SK-N-SH treated with all-trans-retinoic acid at 6 μM for 48 hours (cell line): ENCODE results near the gene DHX58.

Experiments
- ATAC-seq: fragments of 200-7000 bp; cut with Tn5 transposase; 3 replicates; pipeline ENCODE4 v1.9.1; 2020; ENCODE audit warnings: mild to moderate bottlenecking, moderate library complexity
- ARNTL ChIP-seq: fragments of 450-650 bp; formaldehyde crosslinking; IDR thresholded peaks from 2 replicates; pipeline ENCODE4 v1.5.0; 2020; ENCODE audit warnings: low read depth, mild to moderate bottlenecking, moderate library complexity, borderline replicate concordance
- BACH2 ChIP-seq: fragments of 250-450 bp; sonication (Bioruptor Pico); IDR thresholded peaks from 2 replicates; pipeline ENCODE4 v1.9.0; 2021; ENCODE audit warnings: mild to moderate bottlenecking, borderline replicate concordance
- CSDC2 ChIP-seq: fragments of 250-450 bp; sonication (Bioruptor Pico); IDR thresholded peaks from 2 replicates; pipeline ENCODE4 v1.5.0; 2020; ENCODE audit warnings: mild to moderate bottlenecking, moderate library complexity
- ESRRG ChIP-seq: fragments of 250-450 bp; sonication (Bioruptor Pico); IDR thresholded peaks from 2 replicates; pipeline ENCODE4 v1.6.1; 2021; ENCODE audit warnings: mild to moderate bottlenecking
- GLIS3 ChIP-seq: fragments of 250-450 bp; sonication (Bioruptor Pico); IDR thresholded peaks from 2 replicates; pipeline ENCODE4 v1.5.0; 2020; ENCODE audit warnings: mild to moderate bottlenecking, moderate library complexity
- ISL1 ChIP-seq: fragments of 250-450 bp; sonication (Bioruptor Pico); IDR thresholded peaks from 2 replicates; pipeline ENCODE4 v2.1.2; 2022; ENCODE audit warnings: mild to moderate bottlenecking, moderate library complexity
- OSR1 ChIP-seq: fragments of 250-450 bp; sonication (Bioruptor Pico); IDR thresholded peaks from 2 replicates; pipeline ENCODE4 v1.8.0; 2022; ENCODE audit warnings: moderate library complexity, mild to moderate bottlenecking, inconsistent platforms
- PPARA ChIP-seq: fragments of 250-450 bp; sonication (Bioruptor Pico); IDR thresholded peaks from 2 replicates; pipeline ENCODE4 v1.5.0; 2020; ENCODE audit warnings: mild to moderate bottlenecking, borderline replicate concordance
- RARB ChIP-seq: fragments of 250-450 bp; sonication (Bioruptor Pico); IDR thresholded peaks from 2 replicates; pipeline ENCODE4 v1.8.0; 2021; ENCODE audit warnings: mild to moderate bottlenecking, moderate library complexity
- SNAI2 ChIP-seq: fragments of 250-450 bp; sonication (Bioruptor Pico); IDR thresholded peaks from 2 replicates; pipeline ENCODE4 v1.5.0; 2020; ENCODE audit warnings: mild to moderate bottlenecking, moderate library complexity
- TCF4 ChIP-seq: fragments of 250-450 bp; sonication (Bioruptor Pico); IDR thresholded peaks from 2 replicates; pipeline ENCODE4 v1.8.0; 2021; ENCODE audit warnings: mild to moderate bottlenecking, moderate library complexity, borderline replicate concordance
- TOX ChIP-seq: fragments of 250-450 bp; sonication (Bioruptor Pico); IDR thresholded peaks from 2 replicates; pipeline ENCODE4 v1.8.0; 2021; ENCODE audit warnings: mild to moderate bottlenecking, moderate library complexity, borderline replicate concordance
- ZC3H10 ChIP-seq: fragments of 250-450 bp; sonication (Bioruptor Pico); IDR thresholded peaks from 2 replicates; pipeline ENCODE4 v1.5.1; 2021; ENCODE audit warnings: mild to moderate bottlenecking, moderate library complexity
- ZFP3 ChIP-seq: fragments of 250-450 bp; sonication (Bioruptor Pico); IDR thresholded peaks from 2 replicates; pipeline ENCODE4 v1.5.0; 2020; ENCODE audit warnings: mild to moderate bottlenecking, moderate library complexity
- ZFP30 ChIP-seq: fragments of 450-650 bp; formaldehyde crosslinking; IDR thresholded peaks from 2 replicates; pipeline ENCODE4 v1.5.0; 2022; ENCODE audit warnings: mild to moderate bottlenecking, moderate library complexity
- ZNF565 ChIP-seq: fragments of 450-650 bp; formaldehyde crosslinking; conservative IDR thresholded peaks from 2 replicates; pipeline ENCODE4 v1.5.0; 2020; ENCODE audit warnings: low read depth, mild to moderate bottlenecking, moderate library complexity
- ZNF70 ChIP-seq: fragments of 450-650 bp; formaldehyde crosslinking; IDR thresholded peaks from 2 replicates; pipeline ENCODE4 v1.5.0; 2020; ENCODE audit warnings: mild to moderate bottlenecking, moderate library complexity
- ZNF8 ChIP-seq: fragments of 450-650 bp; formaldehyde crosslinking; IDR thresholded peaks from 2 replicates; pipeline ENCODE4 v1.5.0; 2020; ENCODE audit warnings: mild to moderate bottlenecking, moderate library complexity
- TF ChIP-seq, protein P1 (sequence below): fragments of 250-450 bp; sonication (Bioruptor Pico); IDR thresholded peaks from 2 replicates; pipeline ENCODE4 v1.5.1; 2021; ENCODE audit warnings: mild to moderate bottlenecking, moderate library complexity
- TF ChIP-seq, protein P2 (sequence below): fragments of 250-450 bp; sonication (Bioruptor Pico); IDR thresholded peaks from 2 replicates; pipeline ENCODE4 v1.5.1; 2020; ENCODE audit warnings: low read depth, mild to moderate bottlenecking, moderate library complexity
- TF ChIP-seq, protein P3 (sequence below): fragments of 250-450 bp; sonication (Bioruptor Pico); IDR thresholded peaks from 2 replicates; pipeline ENCODE4 v1.5.0; 2020; ENCODE audit warnings: mild to moderate bottlenecking, moderate library complexity
- TF ChIP-seq, protein P4 (sequence below): fragments of 250-450 bp; sonication (Bioruptor Pico); IDR thresholded peaks from 2 replicates; pipeline ENCODE4 v1.8.0; 2020; ENCODE audit warnings: mild to moderate bottlenecking, moderate library complexity, borderline replicate concordance
- TF ChIP-seq, protein P5 (sequence below): fragments of 250-450 bp; sonication (Bioruptor Pico); IDR thresholded peaks from 2 replicates; pipeline ENCODE4 v1.8.0; 2021; ENCODE audit warnings: low read depth, mild to moderate bottlenecking, moderate library complexity, borderline replicate concordance

DHX58 gene

DNA sequence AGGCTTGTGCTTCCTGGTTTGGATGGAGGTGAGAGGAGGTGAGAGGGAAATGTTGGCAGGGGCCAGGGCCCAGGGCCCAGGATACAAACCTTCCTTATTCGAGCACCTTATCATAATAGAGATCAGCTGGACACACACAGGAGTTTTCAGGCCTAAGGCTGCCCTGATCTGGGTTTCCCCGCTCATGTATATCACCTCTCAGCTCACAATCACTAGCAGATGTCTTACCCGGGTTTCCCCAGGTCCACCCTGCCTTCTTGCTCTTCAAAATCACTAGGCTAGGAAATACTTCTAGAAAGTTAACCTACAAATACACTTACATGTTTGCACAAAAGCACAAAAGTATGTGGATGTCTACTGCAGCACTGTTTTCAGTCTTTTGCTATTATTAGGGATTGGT, 14.3 kb upstream of the DHX58 start (continued):
- TF ChIP-seq OSR1 (CRISPR knock-in tag): no peak
- TF ChIP-seq ZNF565: no peak
- no peak for TF ChIP-seq ESRRG (CRISPR knock-in tag)

DNA sequence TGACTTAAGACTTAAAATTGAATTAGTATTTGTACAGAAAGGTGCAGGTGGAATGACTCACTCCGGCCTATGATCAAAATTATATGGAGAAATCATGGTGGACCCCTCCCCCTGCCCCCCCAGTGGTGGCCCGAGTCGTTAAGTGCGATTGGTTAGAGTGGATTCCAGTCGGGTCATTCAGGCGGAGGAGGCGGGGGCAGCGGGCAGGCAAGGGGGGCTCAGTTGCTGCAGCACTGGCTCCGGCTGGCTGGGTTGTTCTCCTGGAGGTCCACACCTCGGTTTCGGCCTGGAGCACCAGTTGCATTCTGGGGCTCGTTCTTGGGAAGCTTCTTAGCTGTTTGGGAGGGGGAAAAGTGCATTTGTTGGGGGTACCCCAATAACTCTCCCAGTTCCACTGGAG, 13.1 kb upstream of the DHX58 start:
- TF ChIP-seq OSR1 (CRISPR knock-in tag): no peak
- TF ChIP-seq BACH2 (CRISPR knock-in tag): no peak
- TF ChIP-seq PPARA (CRISPR knock-in tag): no peak
- no peak for TF ChIP-seq RARB (CRISPR knock-in tag)
- TF ChIP-seq, protein P1, sequence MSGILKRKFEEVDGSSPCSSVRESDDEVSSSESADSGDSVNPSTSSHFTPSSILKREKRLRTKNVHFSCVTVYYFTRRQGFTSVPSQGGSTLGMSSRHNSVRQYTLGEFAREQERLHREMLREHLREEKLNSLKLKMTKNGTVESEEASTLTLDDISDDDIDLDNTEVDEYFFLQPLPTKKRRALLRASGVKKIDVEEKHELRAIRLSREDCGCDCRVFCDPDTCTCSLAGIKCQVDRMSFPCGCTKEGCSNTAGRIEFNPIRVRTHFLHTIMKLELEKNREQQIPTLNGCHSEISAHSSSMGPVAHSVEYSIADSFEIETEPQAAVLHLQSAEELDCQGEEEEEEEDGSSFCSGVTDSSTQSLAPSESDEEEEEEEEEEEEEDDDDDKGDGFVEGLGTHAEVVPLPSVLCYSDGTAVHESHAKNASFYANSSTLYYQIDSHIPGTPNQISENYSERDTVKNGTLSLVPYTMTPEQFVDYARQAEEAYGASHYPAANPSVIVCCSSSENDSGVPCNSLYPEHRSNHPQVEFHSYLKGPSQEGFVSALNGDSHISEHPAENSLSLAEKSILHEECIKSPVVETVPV (CRISPR knock-in tag): no peak
- TF ChIP-seq ZNF70 (CRISPR knock-in tag): no peak
- no peak for TF ChIP-seq ZFP3 (CRISPR knock-in tag)
- TF ChIP-seq TCF4 (CRISPR knock-in tag): no peak
- TF ChIP-seq, protein P2, sequence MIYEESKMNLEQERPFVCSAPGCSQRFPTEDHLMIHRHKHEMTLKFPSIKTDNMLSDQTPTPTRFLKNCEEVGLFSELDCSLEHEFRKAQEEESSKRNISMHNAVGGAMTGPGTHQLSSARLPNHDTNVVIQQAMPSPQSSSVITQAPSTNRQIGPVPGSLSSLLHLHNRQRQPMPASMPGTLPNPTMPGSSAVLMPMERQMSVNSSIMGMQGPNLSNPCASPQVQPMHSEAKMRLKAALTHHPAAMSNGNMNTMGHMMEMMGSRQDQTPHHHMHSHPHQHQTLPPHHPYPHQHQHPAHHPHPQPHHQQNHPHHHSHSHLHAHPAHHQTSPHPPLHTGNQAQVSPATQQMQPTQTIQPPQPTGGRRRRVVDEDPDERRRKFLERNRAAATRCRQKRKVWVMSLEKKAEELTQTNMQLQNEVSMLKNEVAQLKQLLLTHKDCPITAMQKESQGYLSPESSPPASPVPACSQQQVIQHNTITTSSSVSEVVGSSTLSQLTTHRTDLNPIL: no peak
- TF ChIP-seq TOX (CRISPR knock-in tag): no peak
- no peak for TF ChIP-seq ZFP30 (CRISPR knock-in tag)
- TF ChIP-seq CSDC2 (CRISPR knock-in tag): no peak
- TF ChIP-seq ZC3H10 (CRISPR knock-in tag): no peak
- TF ChIP-seq ISL1 (CRISPR knock-in tag): no peak
- ATAC-seq: no peak

DNA sequence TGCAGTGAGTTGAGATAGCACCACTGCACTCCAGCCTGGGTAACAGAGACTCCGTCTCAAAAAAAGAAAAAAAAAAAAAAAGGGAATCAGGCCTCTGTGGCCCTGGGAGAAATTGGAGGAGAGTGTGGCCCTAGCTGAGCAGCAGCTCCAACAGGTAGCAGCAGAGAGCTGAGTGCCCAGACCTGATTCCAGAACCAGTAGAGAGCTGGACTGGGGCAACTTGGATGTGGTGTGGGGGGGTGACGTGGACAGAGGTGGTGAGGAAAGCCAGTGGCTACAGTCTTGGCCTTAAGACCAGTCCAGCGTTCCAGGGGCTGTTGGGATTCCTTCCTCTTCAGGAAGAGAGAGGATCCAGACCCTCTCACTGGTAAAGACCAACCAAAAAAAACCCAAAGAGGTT, 11.7 kb upstream of the DHX58 start:
- no peak for ATAC-seq
- TF ChIP-seq ZNF8 (CRISPR knock-in tag): no peak
- TF ChIP-seq ESRRG (CRISPR knock-in tag): no peak
- no peak for TF ChIP-seq ZC3H10 (CRISPR knock-in tag)
- TF ChIP-seq, protein P3, sequence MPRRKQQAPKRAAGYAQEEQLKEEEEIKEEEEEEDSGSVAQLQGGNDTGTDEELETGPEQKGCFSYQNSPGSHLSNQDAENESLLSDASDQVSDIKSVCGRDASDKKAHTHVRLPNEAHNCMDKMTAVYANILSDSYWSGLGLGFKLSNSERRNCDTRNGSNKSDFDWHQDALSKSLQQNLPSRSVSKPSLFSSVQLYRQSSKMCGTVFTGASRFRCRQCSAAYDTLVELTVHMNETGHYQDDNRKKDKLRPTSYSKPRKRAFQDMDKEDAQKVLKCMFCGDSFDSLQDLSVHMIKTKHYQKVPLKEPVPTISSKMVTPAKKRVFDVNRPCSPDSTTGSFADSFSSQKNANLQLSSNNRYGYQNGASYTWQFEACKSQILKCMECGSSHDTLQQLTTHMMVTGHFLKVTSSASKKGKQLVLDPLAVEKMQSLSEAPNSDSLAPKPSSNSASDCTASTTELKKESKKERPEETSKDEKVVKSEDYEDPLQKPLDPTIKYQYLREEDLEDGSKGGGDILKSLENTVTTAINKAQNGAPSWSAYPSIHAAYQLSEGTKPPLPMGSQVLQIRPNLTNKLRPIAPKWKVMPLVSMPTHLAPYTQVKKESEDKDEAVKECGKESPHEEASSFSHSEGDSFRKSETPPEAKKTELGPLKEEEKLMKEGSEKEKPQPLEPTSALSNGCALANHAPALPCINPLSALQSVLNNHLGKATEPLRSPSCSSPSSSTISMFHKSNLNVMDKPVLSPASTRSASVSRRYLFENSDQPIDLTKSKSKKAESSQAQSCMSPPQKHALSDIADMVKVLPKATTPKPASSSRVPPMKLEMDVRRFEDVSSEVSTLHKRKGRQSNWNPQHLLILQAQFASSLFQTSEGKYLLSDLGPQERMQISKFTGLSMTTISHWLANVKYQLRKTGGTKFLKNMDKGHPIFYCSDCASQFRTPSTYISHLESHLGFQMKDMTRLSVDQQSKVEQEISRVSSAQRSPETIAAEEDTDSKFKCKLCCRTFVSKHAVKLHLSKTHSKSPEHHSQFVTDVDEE (CRISPR knock-in tag): no peak
- TF ChIP-seq, protein P4, sequence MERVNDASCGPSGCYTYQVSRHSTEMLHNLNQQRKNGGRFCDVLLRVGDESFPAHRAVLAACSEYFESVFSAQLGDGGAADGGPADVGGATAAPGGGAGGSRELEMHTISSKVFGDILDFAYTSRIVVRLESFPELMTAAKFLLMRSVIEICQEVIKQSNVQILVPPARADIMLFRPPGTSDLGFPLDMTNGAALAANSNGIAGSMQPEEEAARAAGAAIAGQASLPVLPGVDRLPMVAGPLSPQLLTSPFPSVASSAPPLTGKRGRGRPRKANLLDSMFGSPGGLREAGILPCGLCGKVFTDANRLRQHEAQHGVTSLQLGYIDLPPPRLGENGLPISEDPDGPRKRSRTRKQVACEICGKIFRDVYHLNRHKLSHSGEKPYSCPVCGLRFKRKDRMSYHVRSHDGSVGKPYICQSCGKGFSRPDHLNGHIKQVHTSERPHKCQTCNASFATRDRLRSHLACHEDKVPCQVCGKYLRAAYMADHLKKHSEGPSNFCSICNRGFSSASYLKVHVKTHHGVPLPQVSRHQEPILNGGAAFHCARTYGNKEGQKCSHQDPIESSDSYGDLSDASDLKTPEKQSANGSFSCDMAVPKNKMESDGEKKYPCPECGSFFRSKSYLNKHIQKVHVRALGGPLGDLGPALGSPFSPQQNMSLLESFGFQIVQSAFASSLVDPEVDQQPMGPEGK (CRISPR knock-in tag): no peak
- no peak for TF ChIP-seq ISL1 (CRISPR knock-in tag)
- TF ChIP-seq, protein P2: no peak
- TF ChIP-seq BACH2 (CRISPR knock-in tag): no peak
- no peak for TF ChIP-seq TCF4 (CRISPR knock-in tag)
- no peak for TF ChIP-seq ARNTL
- TF ChIP-seq TOX (CRISPR knock-in tag): no peak
- TF ChIP-seq SNAI2 (CRISPR knock-in tag): no peak
- no peak for TF ChIP-seq PPARA (CRISPR knock-in tag)
- TF ChIP-seq, protein P5, sequence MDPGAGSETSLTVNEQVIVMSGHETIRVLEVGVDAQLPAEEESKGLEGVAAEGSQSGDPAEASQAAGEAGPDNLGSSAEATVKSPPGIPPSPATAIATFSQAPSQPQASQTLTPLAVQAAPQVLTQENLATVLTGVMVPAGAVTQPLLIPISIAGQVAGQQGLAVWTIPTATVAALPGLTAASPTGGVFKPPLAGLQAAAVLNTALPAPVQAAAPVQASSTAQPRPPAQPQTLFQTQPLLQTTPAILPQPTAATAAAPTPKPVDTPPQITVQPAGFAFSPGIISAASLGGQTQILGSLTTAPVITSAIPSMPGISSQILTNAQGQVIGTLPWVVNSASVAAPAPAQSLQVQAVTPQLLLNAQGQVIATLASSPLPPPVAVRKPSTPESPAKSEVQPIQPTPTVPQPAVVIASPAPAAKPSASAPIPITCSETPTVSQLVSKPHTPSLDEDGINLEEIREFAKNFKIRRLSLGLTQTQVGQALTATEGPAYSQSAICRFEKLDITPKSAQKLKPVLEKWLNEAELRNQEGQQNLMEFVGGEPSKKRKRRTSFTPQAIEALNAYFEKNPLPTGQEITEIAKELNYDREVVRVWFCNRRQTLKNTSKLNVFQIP (CRISPR knock-in tag): no peak
- TF ChIP-seq, protein P1 (CRISPR knock-in tag): no peak
- no peak for TF ChIP-seq GLIS3 (CRISPR knock-in tag)
- no peak for TF ChIP-seq ZFP3 (CRISPR knock-in tag)
- no peak for TF ChIP-seq OSR1 (CRISPR knock-in tag)
- TF ChIP-seq ZNF70 (CRISPR knock-in tag): no peak
